Liver (tissue), 9 donors: Measurements from ENCODE around the gene NEK11. TPM values are rescaled to one million over a fixed set of nuclear protein-coding genes. Genes with fewer than 3 reads are reported as not detected.

Source experiments
- DNase-seq: peaks from one replicate; pipeline ENCODE4 v3.0.0-alpha.2; 2017; ENCODE audit warnings: low spot score
- H3K27ac ChIP-seq, 2 donors: one replicate each; pipeline ENCODE4 v1.7.0; 2013; ENCODE audit warnings: inconsistent platforms in 2 of 2, low read length in 2 of 2, control low read depth in 1 of 2, low read depth in 1 of 2, mild to moderate bottlenecking in 1 of 2
- H3K27me3 ChIP-seq, 4 donors: one replicate each; pipeline versions ENCODE4 v1.6.1 to v1.7.0; 2013; ENCODE audit warnings: low read length in 3 of 4, inconsistent platforms in 1 of 4, mild to moderate bottlenecking in 1 of 4, moderate library complexity in 1 of 4; ENCODE audit not compliant: control insufficient read depth in 4 of 4, insufficient read depth in 4 of 4
- H3K36me3 ChIP-seq, 4 donors: one replicate each; pipeline versions ENCODE4 v1.6.1 to v1.7.0; 2013; ENCODE audit warnings: low read length in 3 of 4, mild to moderate bottlenecking in 3 of 4, low read depth in 1 of 4, moderate library complexity in 1 of 4; ENCODE audit not compliant: control insufficient read depth in 4 of 4, insufficient read depth in 3 of 4
- H3K4me1 ChIP-seq, 4 donors: one replicate each; pipeline versions ENCODE4 v1.6.1 to v1.7.0; 2013; ENCODE audit warnings: low read length in 3 of 4, mild to moderate bottlenecking in 3 of 4, moderate library complexity in 1 of 4; ENCODE audit not compliant: control insufficient read depth in 4 of 4, insufficient read depth in 4 of 4
- H3K4me3 ChIP-seq, 3 donors: one replicate each; pipeline versions ENCODE4 v1.6.1 to v1.7.0; 2013; ENCODE audit warnings: low read length in 3 of 3, control low read depth in 1 of 3, low read depth in 1 of 3, mild to moderate bottlenecking in 1 of 3
- H3K9ac ChIP-seq, 2 donors: one replicate each; pipeline ENCODE4 v1.7.0; 2013; ENCODE audit warnings: low read length in 2 of 2, mild to moderate bottlenecking in 2 of 2, moderate library complexity in 2 of 2, control low read depth in 1 of 2, low read depth in 1 of 2
- H3K9me3 ChIP-seq, 4 donors: one replicate each; pipeline versions ENCODE4 v1.6.1 to v1.7.0; 2013; ENCODE audit warnings: low read length in 3 of 4; ENCODE audit not compliant: control insufficient read depth in 4 of 4
- ATF3 ChIP-seq: IDR thresholded peaks from 2 replicates; pipeline ENCODE4 v1.6.1; 2016; ENCODE audit warnings: antibody characterized with exemption
- CTCF ChIP-seq: fragments of 150-350 bp; IDR thresholded peaks from 2 replicates; pipeline ENCODE4 v1.5.1; 2017; ENCODE audit warnings: improper control_type of control experiment, low read depth, low read length; ENCODE audit not compliant: missing input control
- EGR1 ChIP-seq, 2 donors: IDR thresholded peaks; 2 replicates each; pipeline ENCODE4 v1.6.1; 2016 to 2018; ENCODE audit warnings: antibody characterized with exemption in 2 of 2, low read depth in 2 of 2
- FOXA1 ChIP-seq: IDR thresholded peaks from 2 replicates; pipeline ENCODE4 v1.6.1; 2016; ENCODE audit warnings: antibody characterized with exemption
- FOXA2 ChIP-seq: IDR thresholded peaks from 2 replicates; pipeline ENCODE4 v1.6.1; 2016; ENCODE audit warnings: antibody characterized with exemption
- GABPA ChIP-seq, 2 donors: IDR thresholded peaks in 1 of 2; conservative IDR thresholded peaks in 1 of 2; 2 replicates each; pipeline ENCODE4 v1.6.1; 2016; ENCODE audit warnings: antibody characterized with exemption in 2 of 2, mild to moderate bottlenecking in 1 of 2, moderate library complexity in 1 of 2
- HNF4A ChIP-seq, 2 donors: conservative IDR thresholded peaks; 2 replicates each; pipeline ENCODE4 v1.6.1; 2016; ENCODE audit warnings: antibody characterized with exemption in 2 of 2, mild to moderate bottlenecking in 2 of 2
- HNF4G ChIP-seq: IDR thresholded peaks from 2 replicates; pipeline ENCODE4 v1.6.1; 2016; ENCODE audit warnings: antibody characterized with exemption
- JUND ChIP-seq, 2 donors: IDR thresholded peaks; 2 replicates each; pipeline ENCODE4 v1.6.1; 2016; ENCODE audit warnings: antibody characterized with exemption in 2 of 2
- NR2F2 ChIP-seq: IDR thresholded peaks from 2 replicates; pipeline ENCODE4 v1.6.1; 2016; ENCODE audit warnings: antibody characterized with exemption
- RAD21 ChIP-seq, 2 donors: IDR thresholded peaks; 2 replicates each; pipeline ENCODE4 v1.6.1; 2016; ENCODE audit warnings: antibody characterized with exemption in 2 of 2, mild to moderate bottlenecking in 2 of 2
- REST ChIP-seq: IDR thresholded peaks from 2 replicates; pipeline ENCODE4 v1.6.1; 2016; ENCODE audit warnings: antibody characterized with exemption, mild to moderate bottlenecking
- RXRA ChIP-seq, 2 donors: IDR thresholded peaks; 2 replicates each; pipeline ENCODE4 v1.6.1; 2017 to 2018; ENCODE audit warnings: antibody characterized with exemption in 2 of 2, mild to moderate bottlenecking in 1 of 2
- SP1 ChIP-seq: IDR thresholded peaks from 2 replicates; pipeline ENCODE4 v1.6.1; 2018; ENCODE audit warnings: antibody characterized with exemption, mild to moderate bottlenecking
- TAF1 ChIP-seq: conservative IDR thresholded peaks from 2 replicates; pipeline ENCODE4 v1.6.1; 2016; ENCODE audit warnings: antibody characterized with exemption, mild to moderate bottlenecking
- ZBTB33 ChIP-seq: IDR thresholded peaks from 2 replicates; pipeline ENCODE4 v1.6.1; 2016; ENCODE audit warnings: antibody characterized with exemption
- WGBS: extraction: QIAGEN DNeasy Blood & Tissue Kit; methylation state at CpG from one replicate; pipeline ENCODE4 v1.1.7; 2013; 5-methylcytosine and 5-hydroxymethylcytosine counted together
- polyA plus RNA-seq, 2 donors: library from polyadenylated mRNA; stranded (reverse) in 1 of 2; unstranded in 1 of 2; fragments of 200-250 nt in 1 of 2; fragments of >200 nt in 1 of 2; fragmentation: Nextera tagmentation in 1 of 2; extraction: Ambion mirVana in 1 of 2; gene quantifications; one replicate each; pipeline versions ENCODE4 v1.2.1 to v1.2.3, GENCODE V29; 2013 to 2015
- total RNA-seq, 2 donors: library from RNA; depleted of rRNA; stranded (reverse); fragments of >200 nt; gene quantifications; one replicate each; pipeline ENCODE4 v1.2.3, GENCODE V29; 2014
- TF ChIP-seq, protein P1 (sequence below): IDR thresholded peaks from 2 replicates; pipeline ENCODE4 v1.6.1; 2016; ENCODE audit warnings: antibody characterized with exemption
- donor health status: healthy.
- donor health status: healthy.
- donor health status: healthy.
- donor health status: healthy.
- donor health status: healthy.

Gene NEK11
- total and polyA plus RNA-seq, 4 donors = 0.35 to 0.92 (median 0.69) TPM

- Histone ChIP-seq H3K36me3 (no peaks in the 10 kb centered on the region), H3K4me3 (no peak overlapping the region), H3K9me3 (no peaks in the 10 kb centered on the region), H3K9ac (no peak overlapping the region), H3K27ac (no peak overlapping the region), H3K27me3 (no peaks in the 10 kb centered on the region), H3K4me1 (no peaks in the 10 kb centered on the region)
- DNase-seq = no peak
- WGBS = 93% methylated on average over 4 of the region's 4 CpGs
- TF ChIP-seq REST (no peak), NR2F2 (no peak), HNF4G (no peak), RXRA (IDR thresholded peaks at IDR 0.05) (no peak), ZBTB33 (no peak), EGR1 (IDR thresholded peaks at IDR 0.05; ENCODE audit: low read depth in 2 of 2) (no peak), SP1 (no peak), RAD21 (IDR thresholded peaks at IDR 0.05) (no peak), FOXA2 (no peak), JUND (IDR thresholded peaks at IDR 0.05) (no peak), GABPA (IDR thresholded peaks at IDR 0.05 in 1 of 2, conservative IDR thresholded peaks at IDR 0.05 in 1 of 2) (no peak), TAF1 (no peak), FOXA1 (no peak), HNF4A (conservative IDR thresholded peaks at IDR 0.05) (no peak), CTCF (no peak), ATF3 (no peak)
- TF ChIP-seq, protein P1, sequence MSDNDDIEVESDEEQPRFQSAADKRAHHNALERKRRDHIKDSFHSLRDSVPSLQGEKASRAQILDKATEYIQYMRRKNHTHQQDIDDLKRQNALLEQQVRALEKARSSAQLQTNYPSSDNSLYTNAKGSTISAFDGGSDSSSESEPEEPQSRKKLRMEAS = no peak
These were observed 168.1 kb downstream of the NEK11 start for GRCh38 chr3:131194816-131195215.
